ENCODE measurements around the gene ABCC5. TPM values are rescaled to one million over a fixed set of nuclear protein-coding genes. Genes with fewer than 3 reads are reported as not detected.

The ABCC5 gene
- total and polyA plus RNA-seq, 5 donors from 2014 or later = 12.4 to 27.1 (median 14.1) TPM

- Mint-ChIP-seq H3K27ac (no peak overlapping the region), H3K9me3 (no peaks in the 10 kb centered on the region), H3K4me3 (no peak overlapping the region), H3K36me3 (peaks cover 70% of the 10 kb centered on the region), H3K4me1 (no peaks in the 10 kb centered on the region), H3K27me3 (no peaks in the 10 kb centered on the region)
- Histone ChIP-seq H3K27me3 (ENCODE audit: control insufficient read depth, insufficient read depth, low read length) (no peaks in the 10 kb centered on the region), H3K36me3 (ENCODE audit: control insufficient read depth, insufficient read depth, low read length) (peaks cover 51% of the 10 kb centered on the region), H3K4me3 (ENCODE audit: low read depth, low read length) (no peak overlapping the region), H3K4me1 (ENCODE audit: control insufficient read depth, insufficient read depth, low read length, poor library complexity, severe bottlenecking) (no peaks in the 10 kb centered on the region), H3K27ac (ENCODE audit: insufficient read depth, low read length, poor library complexity, severe bottlenecking) (no peak overlapping the region), H3K9me3 (ENCODE audit: control insufficient read depth in 2 of 2, low read length in 2 of 2) (no peaks in the 10 kb centered on the region)
- no peak for DNase-seq
- ATAC-seq (ENCODE audit: low read depth in 2 of 2) = no peak
Measured at GRCh38 chr3:183946037-183946436, 71.6 kb downstream of the ABCC5 start.

GRCh38 chr3:183944775-183945174 is 72.9 kb downstream of the ABCC5 start:
- Mint-ChIP-seq H3K4me1 (no peaks in the 10 kb centered on the region), H3K9me3 (no peaks in the 10 kb centered on the region), H3K27ac (no peak overlapping the region), H3K36me3 (peaks cover 64% of the 10 kb centered on the region), H3K27me3 (no peaks in the 10 kb centered on the region), H3K4me3 (no peak overlapping the region)
- Histone ChIP-seq H3K4me3 (ENCODE audit: low read depth, low read length) (no peak overlapping the region), H3K27me3 (ENCODE audit: control insufficient read depth, insufficient read depth, low read length) (no peaks in the 10 kb centered on the region), H3K27ac (ENCODE audit: insufficient read depth, low read length, poor library complexity, severe bottlenecking) (no peak overlapping the region), H3K4me1 (ENCODE audit: control insufficient read depth, insufficient read depth, low read length, poor library complexity, severe bottlenecking) (no peaks in the 10 kb centered on the region), H3K9me3 (ENCODE audit: control insufficient read depth in 2 of 2, low read length in 2 of 2) (no peaks in the 10 kb centered on the region), H3K36me3 (ENCODE audit: control insufficient read depth, insufficient read depth, low read length) (peaks cover 45% of the 10 kb centered on the region)
- DNase-seq (no peak), ATAC-seq (ENCODE audit: low read depth in 2 of 2) (no peak)

- no peak for DNase-seq
- Histone ChIP-seq H3K27me3 (ENCODE audit: control insufficient read depth, insufficient read depth, low read length) (no peaks in the 10 kb centered on the region), H3K9me3 (ENCODE audit: control insufficient read depth in 2 of 2, low read length in 2 of 2) (no peaks in the 10 kb centered on the region), H3K4me3 (ENCODE audit: low read depth, low read length) (no peak overlapping the region), H3K4me1 (ENCODE audit: control insufficient read depth, insufficient read depth, low read length, poor library complexity, severe bottlenecking) (no peaks in the 10 kb centered on the region), H3K36me3 (ENCODE audit: control insufficient read depth, insufficient read depth, low read length) (peaks cover 39% of the 10 kb centered on the region), H3K27ac (ENCODE audit: insufficient read depth, low read length, poor library complexity, severe bottlenecking) (no peak overlapping the region)
- Mint-ChIP-seq H3K27me3 (no peaks in the 10 kb centered on the region), H3K36me3 (peaks cover 61% of the 10 kb centered on the region), H3K4me1 (no peaks in the 10 kb centered on the region), H3K27ac (no peak overlapping the region), H3K9me3 (no peaks in the 10 kb centered on the region), H3K4me3 (no peak overlapping the region)
- ATAC-seq (ENCODE audit: low read depth in 2 of 2) = no peak
Measured at GRCh38 chr3:183943739-183944138, 73.9 kb downstream of the ABCC5 start.

- Histone ChIP-seq H3K27ac (ENCODE audit: insufficient read depth, low read length, poor library complexity, severe bottlenecking) (no peak overlapping the region), H3K36me3 (ENCODE audit: control insufficient read depth, insufficient read depth, low read length) (peaks cover 30% of the 10 kb centered on the region), H3K4me3 (ENCODE audit: low read depth, low read length) (no peak overlapping the region), H3K9me3 (ENCODE audit: control insufficient read depth in 2 of 2, low read length in 2 of 2) (no peaks in the 10 kb centered on the region), H3K27me3 (ENCODE audit: control insufficient read depth, insufficient read depth, low read length) (no peaks in the 10 kb centered on the region), H3K4me1 (ENCODE audit: control insufficient read depth, insufficient read depth, low read length, poor library complexity, severe bottlenecking) (no peaks in the 10 kb centered on the region)
- Mint-ChIP-seq H3K4me1 (no peaks in the 10 kb centered on the region), H3K9me3 (no peaks in the 10 kb centered on the region), H3K36me3 (peaks cover 62% of the 10 kb centered on the region), H3K27me3 (no peaks in the 10 kb centered on the region), H3K27ac (no peak overlapping the region), H3K4me3 (no peak overlapping the region)
- no peak for DNase-seq
- no peak for ATAC-seq (ENCODE audit: low read depth in 2 of 2)
Measured at GRCh38 chr3:183941216-183941615, 76.5 kb downstream of the ABCC5 start.

GRCh38 chr3:183937601-183938286 is 79.9 kb downstream of the ABCC5 start:
- no peak for ATAC-seq (ENCODE audit: low read depth in 2 of 2)
- Histone ChIP-seq H3K9me3 (ENCODE audit: control insufficient read depth in 2 of 2, low read length in 2 of 2) (no peaks in the 10 kb centered on the region), H3K27ac (ENCODE audit: insufficient read depth, low read length, poor library complexity, severe bottlenecking) (no peak overlapping the region), H3K27me3 (ENCODE audit: control insufficient read depth, insufficient read depth, low read length) (no peaks in the 10 kb centered on the region), H3K4me1 (ENCODE audit: control insufficient read depth, insufficient read depth, low read length, poor library complexity, severe bottlenecking) (no peaks in the 10 kb centered on the region), H3K36me3 (ENCODE audit: control insufficient read depth, insufficient read depth, low read length) (peaks cover 15% of the 10 kb centered on the region), H3K4me3 (ENCODE audit: low read depth, low read length) (no peak overlapping the region)
- Mint-ChIP-seq H3K36me3 (peaks cover 49% of the 10 kb centered on the region), H3K4me3 (no peak overlapping the region), H3K9me3 (no peaks in the 10 kb centered on the region), H3K4me1 (no peaks in the 10 kb centered on the region), H3K27ac (no peak overlapping the region), H3K27me3 (no peaks in the 10 kb centered on the region)
- no peak for DNase-seq

- H3K27me3 Mint-ChIP-seq = no peaks in the 10 kb centered on the region
- no peaks in the 10 kb centered on the region for H3K9me3 Mint-ChIP-seq
- no peaks in the 10 kb centered on the region for H3K9me3 ChIP-seq (ENCODE audit: control insufficient read depth in 2 of 2, low read length in 2 of 2)
- no peaks in the 10 kb centered on the region for H3K4me1 ChIP-seq (ENCODE audit: control insufficient read depth, insufficient read depth, low read length, poor library complexity, severe bottlenecking)
- H3K27ac ChIP-seq (ENCODE audit: insufficient read depth, low read length, poor library complexity, severe bottlenecking) = no peak overlapping the region
- DNase-seq (no peak), ATAC-seq (ENCODE audit: low read depth in 2 of 2) (no peak)
- H3K36me3 ChIP-seq (ENCODE audit: control insufficient read depth, insufficient read depth, low read length) = peaks cover 4% of the 10 kb centered on the region
- no peak overlapping the region for H3K27ac Mint-ChIP-seq
- no peak overlapping the region for H3K4me3 ChIP-seq (ENCODE audit: low read depth, low read length)
- H3K4me1 Mint-ChIP-seq = peaks cover 0 to 4% (median 0%) of the 10 kb centered on the region in 4 donors
- H3K36me3 Mint-ChIP-seq = peaks cover 45% of the 10 kb centered on the region
- H3K4me3 Mint-ChIP-seq = no peak overlapping the region
- no peaks in the 10 kb centered on the region for H3K27me3 ChIP-seq (ENCODE audit: control insufficient read depth, insufficient read depth, low read length)
Measured at GRCh38 chr3:183933160-183933559, 84.5 kb downstream of the ABCC5 start.

GRCh38 chr3:183931881-183932280 is 85.8 kb downstream of the ABCC5 start:
- Histone ChIP-seq H3K27ac (ENCODE audit: insufficient read depth, low read length, poor library complexity, severe bottlenecking) (no peak overlapping the region), H3K36me3 (ENCODE audit: control insufficient read depth, insufficient read depth, low read length) (peaks cover 4% of the 10 kb centered on the region), H3K9me3 (ENCODE audit: control insufficient read depth in 2 of 2, low read length in 2 of 2) (no peaks in the 10 kb centered on the region), H3K4me3 (ENCODE audit: low read depth, low read length) (no peak overlapping the region), H3K4me1 (ENCODE audit: control insufficient read depth, insufficient read depth, low read length, poor library complexity, severe bottlenecking) (no peaks in the 10 kb centered on the region), H3K27me3 (ENCODE audit: control insufficient read depth, insufficient read depth, low read length) (no peaks in the 10 kb centered on the region)
- DNase-seq (no peak), ATAC-seq (ENCODE audit: low read depth in 2 of 2) (no peak)
- Mint-ChIP-seq H3K36me3 (peaks cover 32% of the 10 kb centered on the region), H3K27me3 (no peaks in the 10 kb centered on the region), H3K27ac (no peak overlapping the region), H3K4me1 (peaks cover 0 to 4% (median 0%) of the 10 kb centered on the region in 4 donors), H3K4me3 (no peak overlapping the region), H3K9me3 (no peaks in the 10 kb centered on the region)

- no peaks in the 10 kb centered on the region for H3K27me3 ChIP-seq (ENCODE audit: control insufficient read depth, insufficient read depth, low read length)
- no peaks in the 10 kb centered on the region for H3K9me3 Mint-ChIP-seq
- H3K4me1 Mint-ChIP-seq = peaks cover 0 to 4% (median 0%) of the 10 kb centered on the region in 4 donors
- H3K27ac ChIP-seq (ENCODE audit: insufficient read depth, low read length, poor library complexity, severe bottlenecking) = no peak overlapping the region
- peak overlapping the region in 1 of 3 donors; percentile 12 for H3K27ac Mint-ChIP-seq
- H3K4me3 Mint-ChIP-seq = no peak overlapping the region
- peaks cover 27% of the 10 kb centered on the region for H3K36me3 Mint-ChIP-seq
- no peaks in the 10 kb centered on the region for H3K27me3 Mint-ChIP-seq
- H3K9me3 ChIP-seq (ENCODE audit: control insufficient read depth in 2 of 2, low read length in 2 of 2) = no peaks in the 10 kb centered on the region
- ATAC-seq (ENCODE audit: low read depth in 2 of 2) (no peak), DNase-seq (no peak)
- peaks cover 9% of the 10 kb centered on the region for H3K36me3 ChIP-seq (ENCODE audit: control insufficient read depth, insufficient read depth, low read length)
- H3K4me3 ChIP-seq (ENCODE audit: low read depth, low read length) = no peak overlapping the region
- H3K4me1 ChIP-seq (ENCODE audit: control insufficient read depth, insufficient read depth, low read length, poor library complexity, severe bottlenecking) = no peaks in the 10 kb centered on the region
Measured at GRCh38 chr3:183930086-183930485, 87.6 kb downstream of the ABCC5 start.
